Measurements from ENCODE around the gene FNIP2.

The FNIP2 gene

GRCh38 chr4:158934996-158935669 lies 166.3 kb downstream of the FNIP2 start:
- DNase-seq = peak; percentile 57 to 84
- no peak overlapping the region for H4K91ac ChIP-seq (ENCODE audit: low read depth, low read length)
- no peaks in the 10 kb centered on the region for H3K27me3 ChIP-seq (ENCODE audit: insufficient read depth, low read length)
- no peak overlapping the region for H2BK120ac ChIP-seq (ENCODE audit: insufficient read depth, low read length, poor library complexity)
- H3K18ac ChIP-seq (ENCODE audit: low read length) = no peak overlapping the region
- H3K14ac ChIP-seq (ENCODE audit: low read length) = peak overlapping the region; percentile 4
- no peak overlapping the region for H4K12ac ChIP-seq (ENCODE audit: low read depth, low read length)
- H3K36me3 ChIP-seq (ENCODE audit: control insufficient read depth in 1 of 2, insufficient read depth in 2 of 2, low read length in 2 of 2) = no peaks in the 10 kb centered on the region
- H3K79me2 ChIP-seq (ENCODE audit: control insufficient read depth, insufficient read depth, low read length, poor library complexity) = no peaks in the 10 kb centered on the region
- no peak overlapping the region for H2AFZ ChIP-seq (ENCODE audit: insufficient read depth, low read length, poor library complexity)
- no peak overlapping the region for H3K4ac ChIP-seq (ENCODE audit: low read depth, low read length)
- no peak overlapping the region for H3K27ac ChIP-seq (ENCODE audit: low read depth, low read length)
- H3K23ac ChIP-seq (ENCODE audit: low read length) = no peak overlapping the region
- H2AK5ac ChIP-seq (ENCODE audit: low read length) = no peak overlapping the region
- WGBS (ENCODE audit: extremely low coverage, insufficient coverage, insufficient read length) = no CpG with 5 or more reads among the region's 6 CpGs
- H2BK12ac ChIP-seq (ENCODE audit: low read length) = no peak overlapping the region
- H3K79me1 ChIP-seq (ENCODE audit: low read length) = no peaks in the 10 kb centered on the region
- H3K4me3 ChIP-seq (ENCODE audit: low read depth, low read length) = no peak overlapping the region
- no peak overlapping the region for H2BK5ac ChIP-seq (ENCODE audit: low read depth, low read length, poor library complexity)
- H3K4me2 ChIP-seq (ENCODE audit: low read length) = no peak overlapping the region
- no peaks in the 10 kb centered on the region for H3K9me3 ChIP-seq (ENCODE audit: insufficient read depth, low read depth, low read length)
- H3K9ac ChIP-seq (ENCODE audit: low read length) = no peak overlapping the region
- peaks cover 2 to 3% of the 10 kb centered on the region in 2 experiments for H3K4me1 ChIP-seq (ENCODE audit: control insufficient read depth in 1 of 2, insufficient read depth in 2 of 2, low read length in 2 of 2)
- no peak overlapping the region for H4K8ac ChIP-seq (ENCODE audit: low read depth, low read length)

- no peak overlapping the region for H3K4ac ChIP-seq (ENCODE audit: low read depth, low read length)
- no peak overlapping the region for H3K27ac ChIP-seq (ENCODE audit: low read depth, low read length)
- H2BK5ac ChIP-seq (ENCODE audit: low read depth, low read length, poor library complexity) = no peak overlapping the region
- H3K36me3 ChIP-seq (ENCODE audit: control insufficient read depth in 1 of 2, insufficient read depth in 2 of 2, low read length in 2 of 2) = no peaks in the 10 kb centered on the region
- no peak overlapping the region for H2AFZ ChIP-seq (ENCODE audit: insufficient read depth, low read length, poor library complexity)
- no peak overlapping the region for H3K4me3 ChIP-seq (ENCODE audit: low read depth, low read length)
- no peaks in the 10 kb centered on the region for H3K79me2 ChIP-seq (ENCODE audit: control insufficient read depth, insufficient read depth, low read length, poor library complexity)
- H3K4me1 ChIP-seq (ENCODE audit: control insufficient read depth in 1 of 2, insufficient read depth in 2 of 2, low read length in 2 of 2) = peaks cover 0 to 3% of the 10 kb centered on the region in 2 experiments
- H3K9me3 ChIP-seq (ENCODE audit: insufficient read depth, low read depth, low read length) = no peaks in the 10 kb centered on the region
- H2BK120ac ChIP-seq (ENCODE audit: insufficient read depth, low read length, poor library complexity) = no peak overlapping the region
- no peak overlapping the region for H4K91ac ChIP-seq (ENCODE audit: low read depth, low read length)
- WGBS (ENCODE audit: extremely low coverage, insufficient coverage, insufficient read length) = no CpG with 5 or more reads among the region's 6 CpGs
- H3K18ac ChIP-seq (ENCODE audit: low read length) = no peak overlapping the region
- no peak overlapping the region for H3K14ac ChIP-seq (ENCODE audit: low read length)
- no peaks in the 10 kb centered on the region for H3K27me3 ChIP-seq (ENCODE audit: insufficient read depth, low read length)
- H3K9ac ChIP-seq (ENCODE audit: low read length) = no peak overlapping the region
- peak; percentile 42 to 77 for DNase-seq
- H4K8ac ChIP-seq (ENCODE audit: low read depth, low read length) = no peak overlapping the region
- H2AK5ac ChIP-seq (ENCODE audit: low read length) = no peak overlapping the region
- H3K23ac ChIP-seq (ENCODE audit: low read length) = no peak overlapping the region
- no peaks in the 10 kb centered on the region for H3K79me1 ChIP-seq (ENCODE audit: low read length)
- no peak overlapping the region for H3K4me2 ChIP-seq (ENCODE audit: low read length)
- no peak overlapping the region for H2BK12ac ChIP-seq (ENCODE audit: low read length)
- no peak overlapping the region for H4K12ac ChIP-seq (ENCODE audit: low read depth, low read length)
These were observed 167.4 kb downstream of the FNIP2 start for GRCh38 chr4:158936238-158936637.

GRCh38 chr4:158938220-158939044 lies 169.6 kb downstream of the FNIP2 start:
- H3K14ac ChIP-seq (ENCODE audit: low read length) = no peak overlapping the region
- H3K79me2 ChIP-seq (ENCODE audit: control insufficient read depth, insufficient read depth, low read length, poor library complexity) = no peaks in the 10 kb centered on the region
- H2AFZ ChIP-seq (ENCODE audit: insufficient read depth, low read length, poor library complexity) = no peak overlapping the region
- H3K9ac ChIP-seq (ENCODE audit: low read length) = no peak overlapping the region
- H3K4me1 ChIP-seq (ENCODE audit: control insufficient read depth in 1 of 2, insufficient read depth in 2 of 2, low read length in 2 of 2) = peaks cover 0 to 3% of the 10 kb centered on the region in 2 experiments
- no peak overlapping the region for H4K91ac ChIP-seq (ENCODE audit: low read depth, low read length)
- DNase-seq = peak; percentile 41 to 83
- H3K79me1 ChIP-seq (ENCODE audit: low read length) = no peaks in the 10 kb centered on the region
- no peak overlapping the region for H4K8ac ChIP-seq (ENCODE audit: low read depth, low read length)
- H3K9me3 ChIP-seq (ENCODE audit: insufficient read depth, low read depth, low read length) = no peaks in the 10 kb centered on the region
- H2BK5ac ChIP-seq (ENCODE audit: low read depth, low read length, poor library complexity) = no peak overlapping the region
- WGBS (ENCODE audit: extremely low coverage, insufficient coverage, insufficient read length) = no CpG with 5 or more reads among the region's 4 CpGs
- no peak overlapping the region for H3K27ac ChIP-seq (ENCODE audit: low read depth, low read length)
- no peak overlapping the region for H2BK120ac ChIP-seq (ENCODE audit: insufficient read depth, low read length, poor library complexity)
- no peaks in the 10 kb centered on the region for H3K36me3 ChIP-seq (ENCODE audit: control insufficient read depth in 1 of 2, insufficient read depth in 2 of 2, low read length in 2 of 2)
- H2BK12ac ChIP-seq (ENCODE audit: low read length) = no peak overlapping the region
- no peak overlapping the region for H4K12ac ChIP-seq (ENCODE audit: low read depth, low read length)
- no peak overlapping the region for H2AK5ac ChIP-seq (ENCODE audit: low read length)
- no peak overlapping the region for H3K4me3 ChIP-seq (ENCODE audit: low read depth, low read length)
- H3K23ac ChIP-seq (ENCODE audit: low read length) = no peak overlapping the region
- H3K4me2 ChIP-seq (ENCODE audit: low read length) = no peak overlapping the region
- no peak overlapping the region for H3K18ac ChIP-seq (ENCODE audit: low read length)
- H3K4ac ChIP-seq (ENCODE audit: low read depth, low read length) = no peak overlapping the region
- no peaks in the 10 kb centered on the region for H3K27me3 ChIP-seq (ENCODE audit: insufficient read depth, low read length)

GRCh38 chr4:158940271-158940670 lies 171.4 kb downstream of the FNIP2 start:
- Histone ChIP-seq H3K23ac (ENCODE audit: low read length) (no peak overlapping the region), H3K4me3 (ENCODE audit: low read depth, low read length) (no peak overlapping the region), H3K79me1 (ENCODE audit: low read length) (no peaks in the 10 kb centered on the region), H2BK5ac (ENCODE audit: low read depth, low read length, poor library complexity) (no peak overlapping the region), H2AK5ac (ENCODE audit: low read length) (no peak overlapping the region), H4K91ac (ENCODE audit: low read depth, low read length) (no peak overlapping the region), H2AFZ (ENCODE audit: insufficient read depth, low read length, poor library complexity) (no peak overlapping the region), H3K9ac (ENCODE audit: low read length) (no peak overlapping the region), H2BK12ac (ENCODE audit: low read length) (no peak overlapping the region), H4K12ac (ENCODE audit: low read depth, low read length) (no peak overlapping the region), H2BK120ac (ENCODE audit: insufficient read depth, low read length, poor library complexity) (no peak overlapping the region), H3K36me3 (ENCODE audit: control insufficient read depth in 1 of 2, insufficient read depth in 2 of 2, low read length in 2 of 2) (no peaks in the 10 kb centered on the region), H3K27ac (ENCODE audit: low read depth, low read length) (no peak overlapping the region), H3K79me2 (ENCODE audit: control insufficient read depth, insufficient read depth, low read length, poor library complexity) (no peaks in the 10 kb centered on the region), H3K27me3 (ENCODE audit: insufficient read depth, low read length) (no peaks in the 10 kb centered on the region), H3K4me1 (ENCODE audit: control insufficient read depth in 1 of 2, insufficient read depth in 2 of 2, low read length in 2 of 2) (peaks cover 0 to under 1% of the 10 kb centered on the region in 2 experiments), H4K8ac (ENCODE audit: low read depth, low read length) (no peak overlapping the region), H3K14ac (ENCODE audit: low read length) (no peak overlapping the region), H3K9me3 (ENCODE audit: insufficient read depth, low read depth, low read length) (no peaks in the 10 kb centered on the region), H3K4me2 (ENCODE audit: low read length) (no peak overlapping the region), H3K18ac (ENCODE audit: low read length) (no peak overlapping the region), H3K4ac (ENCODE audit: low read depth, low read length) (no peak overlapping the region)
- DNase-seq = no peak
- no CpG with 5 or more reads among the region's 2 CpGs for WGBS (ENCODE audit: extremely low coverage, insufficient coverage, insufficient read length)

Measured in trophoblast cell (in vitro differentiated cells and primary cell).